Body of pancreas (tissue), 4 donors: ENCODE data around the gene PSMC3. TPM values are rescaled to one million over a fixed set of nuclear protein-coding genes. Genes with fewer than 3 reads are reported as not detected.

ENCODE experiments used
- ATAC-seq: fragments of 150-250 bp; one replicate; pipeline ENCODE4 v1.9.1; 2016
- DNase-seq, 4 donors: peaks; one replicate each; pipeline ENCODE4 v3.0.0-alpha.2; 2019
- H3K27ac ChIP-seq, 4 donors: fragments of 200-600 bp; sonication (generic); 1 replicate in 3 of 4; 2 replicates in 1 of 4; pipeline versions ENCODE4 v1.5.1 to v1.6.1; 2016 to 2019; ENCODE audit warnings: mild to moderate bottlenecking in 1 of 4, mixed read lengths in 1 of 4, moderate library complexity in 1 of 4
- H3K27me3 ChIP-seq, 2 donors: fragments of 200-600 bp; sonication (generic); one replicate each; pipeline ENCODE4 v1.6.0; 2016; ENCODE audit warnings: mild to moderate bottlenecking in 1 of 2
- H3K36me3 ChIP-seq, 2 donors: fragments of 200-600 bp; sonication (generic); replicated peaks in 1 of 2; 2 replicates each; pipeline ENCODE4 v1.5.1; 2016; ENCODE audit warnings: low read depth in 2 of 2; ENCODE audit not compliant: insufficient read depth in 1 of 2
- H3K4me1 ChIP-seq: fragments of 200-600 bp; sonication (generic); one replicate; pipeline ENCODE4 v1.6.0; 2016
- H3K4me3 ChIP-seq, 2 donors: fragments of 200-600 bp; sonication (generic); 1 replicate in 1 of 2; 2 replicates in 1 of 2; pipeline ENCODE4 v1.5.1; 2016 to 2019
- H3K9me3 ChIP-seq, 3 donors: fragments of 200-600 bp; sonication (generic); 1 replicate in 2 of 3; 2 replicates in 1 of 3; pipeline ENCODE4 v1.5.1; 2016
- CTCF ChIP-seq, 7 experiments: fragments of 450-650 bp in 4 of 7; fragments of 200-600 bp in 3 of 7; sonication (generic) in 3 of 7; IDR thresholded peaks; one replicate each; pipeline ENCODE4 v1.5.1; 2016 to 2019; ENCODE audit warnings: antibody characterized with exemption in 7 of 7
- POLR2A ChIP-seq, 3 donors: fragments of 450-650 bp; IDR thresholded peaks; one replicate each; pipeline ENCODE4 v1.6.1; 2016; ENCODE audit warnings: antibody characterized with exemption in 3 of 3, mild to moderate bottlenecking in 2 of 3
- whole genome bisulfite sequencing, 2 donors: methylation state at CpG; one replicate each; pipeline ENCODE4 v1.1.5; 2017; 5-methylcytosine and 5-hydroxymethylcytosine counted together
- intact Hi-C: fragments of 100-400 bp; cut with DNase I; formaldehyde crosslinking; loops from one replicate; pipeline ENCODE4 v1.15.1; 2023
- total RNA-seq, 2 donors: library from RNA; depleted of rRNA; stranded (reverse); fragments of >200 nt; gene quantifications; one replicate each; pipeline ENCODE4 v1.1.0, GENCODE V29; 2016

The PSMC3 gene
- 10 to 100 TPM; 43.8 to 62.8 TPM for total RNA-seq

GRCh38 chr11:47426062-47426956, at the start of gene PSMC3:
TSS of gene PSMC3 (minus strand) at chr11:47426439. CDS start at chr11:47426279, 160 bp downstream.
- Histone ChIP-seq H3K27ac (peak within 1 kb of the TSS; percentile 87 to 91 (median 88)), H3K9me3 (no peaks in the 10 kb centered on the region), H3K4me1 (peaks cover 13% of the 10 kb centered on the region), H3K27me3 (no peaks in the 10 kb centered on the region), H3K4me3 (peak within 1 kb of the TSS; percentile 90 to 93), H3K36me3 (peaks cover 4 to 16% of the 10 kb centered on the region in 2 donors)
- WGBS, 2 donors = 0% methylated on average over 39 to 62 of the region's 62 CpGs
- peak; percentile 98 for ATAC-seq
- DNase-seq = peak; percentile 98 to 99 (median 99)
- peak; percentile 27 to 78 (median 76) for TF ChIP-seq POLR2A (IDR thresholded peaks at IDR 0.05)
- TF ChIP-seq CTCF (IDR thresholded peaks at IDR 0.05) = peak in 1 of 7 experiments; percentile 1
- intact Hi-C loops = no loop called here

GRCh38 chr11:47470671-47471070, 44.4 kb upstream of the PSMC3 start:
- H3K27me3 ChIP-seq = no peaks in the 10 kb centered on the region
- 73 to 78% methylated on average over 4 of the region's 4 CpGs for WGBS, 2 donors
- no peak for ATAC-seq
- peak overlapping the region in 1 of 4 donors; percentile 28 for H3K27ac ChIP-seq
- intact Hi-C loops = no loop called here
- no peak overlapping the region for H3K4me3 ChIP-seq
- peaks cover 20% of the 10 kb centered on the region for H3K4me1 ChIP-seq
- no peak for TF ChIP-seq CTCF (IDR thresholded peaks at IDR 0.05)
- TF ChIP-seq POLR2A (IDR thresholded peaks at IDR 0.05) = no peak
- no peak for DNase-seq
- no peaks in the 10 kb centered on the region for H3K9me3 ChIP-seq
- peaks cover 17 to 35% of the 10 kb centered on the region in 2 donors for H3K36me3 ChIP-seq

GRCh38 chr11:47469361-47470179, 43.3 kb upstream of the PSMC3 start:
- Histone ChIP-seq H3K4me1 (peaks cover 21% of the 10 kb centered on the region), H3K9me3 (no peaks in the 10 kb centered on the region), H3K36me3 (peaks cover 11 to 26% of the 10 kb centered on the region in 2 donors), H3K27me3 (no peaks in the 10 kb centered on the region), H3K27ac (no peak overlapping the region), H3K4me3 (no peak overlapping the region)
- no peak for ATAC-seq
- WGBS, 2 donors = 90 to 93% methylated on average over 7 of the region's 7 CpGs
- intact Hi-C loops = no loop called here
- no peak for TF ChIP-seq CTCF (IDR thresholded peaks at IDR 0.05)
- no peak for TF ChIP-seq POLR2A (IDR thresholded peaks at IDR 0.05)
- DNase-seq = no peak

- H3K9me3 ChIP-seq = no peaks in the 10 kb centered on the region
- H3K4me1 ChIP-seq = peaks cover 21% of the 10 kb centered on the region
- DNase-seq (no peak), ATAC-seq (no peak)
- no peaks in the 10 kb centered on the region for H3K27me3 ChIP-seq
- peaks cover 11 to 19% of the 10 kb centered on the region in 2 donors for H3K36me3 ChIP-seq
- WGBS, 2 donors = 68% methylated on average over 8 of the region's 8 CpGs
- H3K4me3 ChIP-seq = no peak overlapping the region
- no peak for TF ChIP-seq CTCF (IDR thresholded peaks at IDR 0.05)
- TF ChIP-seq POLR2A (IDR thresholded peaks at IDR 0.05) = no peak
- H3K27ac ChIP-seq = no peak overlapping the region
- intact Hi-C loops = no loop called here
These were observed 42.5 kb upstream of the PSMC3 start for GRCh38 chr11:47468598-47469214.
